ENCODE data around the gene TRPC4. TPM values are rescaled to one million over a fixed set of nuclear protein-coding genes. Genes with fewer than 3 reads are reported as not detected.
A peak's percentile ranks its signal among the peaks of the same experiment; 100 is the strongest.
"Not testable (repeated sequence)": the region's sequence is repeated elsewhere in the genome, so short reads cannot be mapped to it uniquely, and the experiment has no call there.

TRPC4 gene
- total RNA-seq, 1 donor from 2014 or later, result 2.1 TPM

DNA sequence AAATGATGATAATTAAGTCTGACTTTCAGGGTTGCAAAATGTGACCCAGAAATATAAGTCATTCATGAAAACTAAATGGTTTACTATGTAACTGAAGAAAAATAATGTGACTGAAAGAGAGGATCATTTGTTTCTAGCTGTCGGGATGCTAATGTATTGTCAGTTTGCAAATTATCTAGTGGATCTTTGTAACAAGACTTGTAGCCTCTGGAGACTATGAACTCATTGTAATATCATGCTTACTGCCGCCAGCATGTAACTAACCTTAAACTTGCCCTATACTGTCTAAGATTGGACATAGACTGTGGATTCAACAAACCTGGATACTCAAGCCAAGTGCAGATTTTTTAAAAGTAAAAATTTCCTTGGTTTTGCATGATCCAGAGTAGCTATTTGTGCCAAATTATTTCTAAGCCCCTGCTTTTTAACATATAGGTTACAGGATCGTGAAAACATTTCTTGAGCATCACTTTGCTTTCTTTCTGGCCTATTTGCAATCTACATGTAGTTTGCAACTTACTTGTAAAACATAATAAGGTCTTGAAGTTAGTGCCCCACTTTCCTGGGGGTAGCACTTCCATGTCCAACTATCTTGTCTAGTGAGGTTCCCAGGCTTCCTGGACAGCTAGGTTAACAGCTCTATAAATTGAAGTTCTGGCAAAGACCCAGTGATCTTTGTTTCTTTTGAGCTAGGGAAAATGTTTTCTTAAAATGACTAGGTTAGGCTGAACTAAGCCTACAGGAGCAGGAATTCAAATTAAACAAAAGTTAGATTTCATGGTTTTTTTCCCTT, 267.7 kb downstream of the TRPC4 start:
- peak; percentile 61 for DNase-seq

- DNase-seq, result no peak
These were observed 270.1 kb downstream of the TRPC4 start for GRCh38 chr13:37599519-37599918.

GRCh38 chr13:37598597-37598996, 271.0 kb downstream of the TRPC4 start, which contains the start of gene POSTN:
Gene POSTN (minus strand): TSS chr13:37598768. CDS start chr13:37598726, 42 bp downstream.
- DNase-seq, result peak; percentile 87

DNA sequence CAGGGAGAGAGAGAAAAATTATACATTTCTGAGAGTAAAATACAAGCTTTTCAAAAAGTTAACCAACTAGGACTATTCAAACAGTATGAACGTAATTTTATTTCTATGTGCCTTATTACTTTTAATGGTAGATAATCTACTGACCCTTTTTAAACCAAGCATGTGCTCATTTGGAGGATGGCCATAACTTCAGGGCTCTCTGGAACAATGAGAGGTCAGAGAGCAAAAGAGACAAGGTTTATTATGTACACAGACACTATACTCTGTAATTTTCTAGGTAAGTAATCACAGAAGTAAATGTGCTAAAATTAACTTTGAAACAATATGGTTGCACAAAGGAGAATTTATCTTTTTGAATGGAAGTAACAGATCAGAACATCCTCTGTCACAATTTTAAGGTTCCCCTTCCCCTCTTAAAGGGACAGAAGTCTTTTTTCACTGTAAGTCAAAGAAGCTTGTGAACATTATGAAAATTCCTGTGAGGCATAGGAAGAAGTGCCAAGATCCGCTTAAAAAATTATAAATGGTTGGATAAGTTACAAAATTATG, 272.0 kb downstream of the TRPC4 start:
- DNase-seq, result peak; percentile 46

- peak; percentile 22 for DNase-seq
These were observed 272.8 kb downstream of the TRPC4 start for GRCh38 chr13:37596805-37597204.

DNA sequence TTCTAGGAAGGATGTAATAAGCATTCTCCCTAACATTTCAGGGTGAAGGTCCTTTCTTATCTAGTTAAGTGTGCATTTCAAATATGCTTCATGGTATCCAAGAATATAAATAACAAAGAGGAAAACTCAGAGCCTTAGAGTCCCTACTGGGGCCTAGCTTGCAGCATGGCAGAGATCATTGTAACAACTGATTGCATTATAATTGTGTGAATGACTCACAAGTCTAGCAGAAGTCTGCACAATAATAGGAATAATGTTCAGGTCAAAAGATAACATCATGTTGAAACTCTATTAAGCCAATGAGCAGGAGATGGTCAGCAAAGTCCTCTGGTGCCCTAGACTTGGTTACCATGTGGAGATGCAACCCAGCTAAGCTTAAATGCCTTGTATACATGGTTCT, 274.4 kb downstream of the TRPC4 start:
- no peak for DNase-seq

DNA sequence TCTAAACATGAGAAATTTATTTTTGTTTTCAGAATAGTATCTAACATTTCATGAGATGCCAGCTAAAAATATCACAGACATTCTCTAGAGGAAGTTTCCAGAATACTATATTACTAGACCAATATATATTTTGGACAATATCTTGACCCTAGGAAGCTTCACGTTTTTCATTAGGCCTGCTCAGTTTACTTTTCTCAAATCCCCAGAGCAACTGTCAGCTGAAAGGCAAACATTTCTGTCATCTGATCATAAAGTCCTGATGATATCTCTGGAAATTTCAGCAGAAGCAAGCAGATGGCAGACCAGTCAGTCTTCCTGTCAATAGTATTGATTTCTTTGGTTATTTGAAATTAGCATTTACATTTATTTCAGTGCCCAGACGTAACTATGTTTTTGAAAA, 275.0 kb downstream of the TRPC4 start:
- DNase-seq, result no peak

GRCh38 chr13:37589381-37589780, 280.2 kb downstream of the TRPC4 start:
- DNase-seq, result not testable (repeated sequence)

- no peak for DNase-seq
These were observed 282.3 kb downstream of the TRPC4 start for GRCh38 chr13:37587236-37587635.

Small RNA genes lying within 50 kb of the gene (small RNA-seq; reads per million reads assigned to genes)
- gene RNA5SP26 (ENCODE audit: low replicate concordance), result not detected
